H9 (cell line): ENCODE results near the gene MOB1B. TPM values are rescaled to one million over a fixed set of nuclear protein-coding genes. Genes with fewer than 3 reads are reported as not detected.

ENCODE experiments used
- DNase-seq: peaks from one replicate; pipeline ENCODE4 v3.0.0-alpha.2; 2017
- H2AFZ ChIP-seq: one replicate; pipeline ENCODE4 v1.6.1; 2013; ENCODE audit warnings: mild to moderate bottlenecking, low read length, control low read depth, moderate library complexity
- H2AK5ac ChIP-seq: 2 replicates; pipeline ENCODE4 v1.6.1; 2013; ENCODE audit warnings: low read length, control low read depth, mixed read lengths; ENCODE audit not compliant: insufficient read length
- H2BK120ac ChIP-seq: one replicate; pipeline ENCODE4 v1.6.1; 2013; ENCODE audit warnings: low read depth, mild to moderate bottlenecking, low read length, control low read depth, inconsistent platforms; ENCODE audit not compliant: poor library complexity, severe bottlenecking
- H2BK12ac ChIP-seq: 2 replicates; pipeline ENCODE4 v1.6.1; 2013; ENCODE audit warnings: low read length, control low read depth, mixed read lengths, low read depth; ENCODE audit not compliant: insufficient read length
- H2BK15ac ChIP-seq: 2 replicates; pipeline ENCODE4 v1.6.1; 2013; ENCODE audit warnings: low read depth, low read length, control low read depth
- H2BK20ac ChIP-seq: one replicate; pipeline ENCODE4 v1.6.1; 2013; ENCODE audit warnings: low read depth, mild to moderate bottlenecking, low read length, control low read depth, inconsistent platforms; ENCODE audit not compliant: poor library complexity, severe bottlenecking
- H2BK5ac ChIP-seq: 2 replicates; pipeline ENCODE4 v1.6.1; 2013; ENCODE audit warnings: low read length, control low read depth, mixed read lengths; ENCODE audit not compliant: insufficient read length
- H3K14ac ChIP-seq: 2 replicates; pipeline ENCODE4 v1.6.1; 2013; ENCODE audit warnings: low read length, control low read depth; ENCODE audit not compliant: insufficient read depth
- H3K18ac ChIP-seq: 2 replicates; pipeline ENCODE4 v1.6.1; 2013; ENCODE audit warnings: low read depth, mild to moderate bottlenecking, mixed read lengths, low read length, control low read depth; ENCODE audit not compliant: insufficient read length
- H3K23ac ChIP-seq: 2 replicates; pipeline ENCODE4 v1.6.1; 2013; ENCODE audit warnings: low read length, control low read depth, mixed read lengths, low read depth; ENCODE audit not compliant: insufficient read length
- H3K23me2 ChIP-seq: 2 replicates; pipeline ENCODE4 v1.6.1; 2013; ENCODE audit warnings: low read depth, mild to moderate bottlenecking, mixed read lengths, low read length, control low read depth; ENCODE audit not compliant: insufficient read length, poor library complexity, severe bottlenecking
- H3K27ac ChIP-seq: 2 replicates; pipeline ENCODE4 v1.5.1; 2013; ENCODE audit warnings: low read length, control low read depth, mixed read lengths, low read depth; ENCODE audit not compliant: insufficient read length
- H3K27me3 ChIP-seq: 2 replicates; pipeline ENCODE4 v1.6.1; 2013; ENCODE audit warnings: low read length, control low read depth, inconsistent platforms; ENCODE audit not compliant: insufficient read depth
- H3K4ac ChIP-seq: 2 replicates; pipeline ENCODE4 v1.6.1; 2013; ENCODE audit warnings: low read depth, mild to moderate bottlenecking, control low read depth, inconsistent platforms, low read length, moderate library complexity
- H3K4me1 ChIP-seq: 2 replicates; pipeline ENCODE4 v1.6.1; 2013; ENCODE audit warnings: low read length, control low read depth, inconsistent platforms; ENCODE audit not compliant: insufficient read depth
- H3K4me2 ChIP-seq: 2 replicates; pipeline ENCODE4 v1.6.1; 2013; ENCODE audit warnings: low read length, control low read depth, mixed read lengths; ENCODE audit not compliant: insufficient read length, insufficient read depth
- H3K56ac ChIP-seq: 2 replicates; pipeline ENCODE4 v1.6.1; 2013; ENCODE audit warnings: low read depth, mild to moderate bottlenecking, mixed read lengths, low read length, control low read depth; ENCODE audit not compliant: insufficient read length
- H3K79me1 ChIP-seq: 2 replicates; pipeline ENCODE4 v1.6.1; 2013; ENCODE audit warnings: low read depth, mild to moderate bottlenecking, moderate library complexity, low read length, control low read depth, inconsistent platforms; ENCODE audit not compliant: insufficient read depth, poor library complexity, severe bottlenecking
- H3K79me2 ChIP-seq: 2 replicates; pipeline ENCODE4 v1.6.1; 2013; ENCODE audit warnings: low read length, control low read depth, inconsistent platforms; ENCODE audit not compliant: insufficient read depth
- H3K9ac ChIP-seq: 2 replicates; pipeline ENCODE4 v1.6.1; 2013; ENCODE audit warnings: low read length, control low read depth, mixed read lengths; ENCODE audit not compliant: insufficient read length; ENCODE audit errors: extremely low read depth
- H3K9me3 ChIP-seq: one replicate; pipeline ENCODE4 v1.6.1; 2013; ENCODE audit warnings: low read depth, low read length, inconsistent platforms; ENCODE audit not compliant: control insufficient read depth
- H3T11ph ChIP-seq: one replicate; pipeline ENCODE4 v1.6.1; 2013; ENCODE audit warnings: mild to moderate bottlenecking, low read length, control low read depth, inconsistent platforms
- H4K20me1 ChIP-seq: one replicate; pipeline ENCODE4 v1.6.1; 2013; ENCODE audit not compliant: control insufficient read depth, insufficient read length, insufficient read depth
- H4K5ac ChIP-seq: 2 replicates; pipeline ENCODE4 v1.6.1; 2013; ENCODE audit warnings: low read depth, mild to moderate bottlenecking, mixed read lengths, low read length, control low read depth; ENCODE audit not compliant: insufficient read length
- H4K8ac ChIP-seq: replicated peaks from 2 replicates; pipeline ENCODE4 v1.6.1; 2013; ENCODE audit warnings: low read length, control low read depth, mixed read lengths, low read depth; ENCODE audit not compliant: insufficient read length
- H4K91ac ChIP-seq: 2 replicates; pipeline ENCODE4 v1.6.1; 2013; ENCODE audit warnings: low read depth, mild to moderate bottlenecking, moderate library complexity, mixed read lengths, low read length, control low read depth; ENCODE audit not compliant: insufficient read length
- H3K27ac Mint-ChIP-seq, 3 experiments: 2 replicates in 2 of 3; 3 replicates in 1 of 3; pipeline ENCODE4 v1.8.0; 2020 to 2021; ENCODE audit warnings: mixed read lengths in 3 of 3, mild to moderate bottlenecking in 1 of 3, moderate library complexity in 1 of 3
- H3K27me3 Mint-ChIP-seq: 2 replicates; pipeline ENCODE4 v1.8.0; 2021; ENCODE audit warnings: low read depth, mild to moderate bottlenecking, moderate library complexity, mixed read lengths
- H3K36me3 Mint-ChIP-seq, 3 experiments: 2 replicates in 2 of 3; 3 replicates in 1 of 3; pipeline ENCODE4 v1.8.0; 2020 to 2021; ENCODE audit warnings: low read depth in 3 of 3, mixed read lengths in 3 of 3; ENCODE audit not compliant: insufficient read depth in 1 of 3
- H3K4me1 Mint-ChIP-seq, 2 experiments: 2 replicates each; pipeline ENCODE4 v1.8.0; 2020; ENCODE audit warnings: mixed read lengths in 2 of 2
- H3K4me3 Mint-ChIP-seq, 2 experiments: 2 replicates in 1 of 2; 3 replicates in 1 of 2; pipeline ENCODE4 v1.8.0; 2020 to 2021; ENCODE audit warnings: mild to moderate bottlenecking in 2 of 2, mixed read lengths in 2 of 2, moderate library complexity in 1 of 2
- H3K9me3 Mint-ChIP-seq, 2 experiments: 2 replicates in 1 of 2; 3 replicates in 1 of 2; pipeline ENCODE4 v1.8.0; 2020; ENCODE audit warnings: mild to moderate bottlenecking in 2 of 2, mixed read lengths in 2 of 2, moderate library complexity in 1 of 2
- CTCF ChIP-seq: fragments of 200-600 bp; sonication (generic); conservative IDR thresholded peaks from 3 replicates; pipeline ENCODE4 v1.8.0; 2021; ENCODE audit warnings: antibody characterized with exemption, mild to moderate bottlenecking
- WGBS: extraction: QIAGEN DNeasy Blood & Tissue Kit; methylation state at CpG from one replicate; pipeline ENCODE4 v1.1.7; 2013; ENCODE audit warnings: missing lambda C conversion rate, low lambda C conversion rate, mixed read lengths; ENCODE audit not compliant: insufficient read length; ENCODE audit errors: extremely low coverage; 5-methylcytosine and 5-hydroxymethylcytosine counted together
- total RNA-seq: library from RNA; stranded (reverse); gene quantifications from 2 replicates; pipeline ENCODE4 v1.2.1, GENCODE V29; 2021

The MOB1B gene
- total RNA-seq, 1 experiment from 2014 or later: 30.3 TPM

DNA sequence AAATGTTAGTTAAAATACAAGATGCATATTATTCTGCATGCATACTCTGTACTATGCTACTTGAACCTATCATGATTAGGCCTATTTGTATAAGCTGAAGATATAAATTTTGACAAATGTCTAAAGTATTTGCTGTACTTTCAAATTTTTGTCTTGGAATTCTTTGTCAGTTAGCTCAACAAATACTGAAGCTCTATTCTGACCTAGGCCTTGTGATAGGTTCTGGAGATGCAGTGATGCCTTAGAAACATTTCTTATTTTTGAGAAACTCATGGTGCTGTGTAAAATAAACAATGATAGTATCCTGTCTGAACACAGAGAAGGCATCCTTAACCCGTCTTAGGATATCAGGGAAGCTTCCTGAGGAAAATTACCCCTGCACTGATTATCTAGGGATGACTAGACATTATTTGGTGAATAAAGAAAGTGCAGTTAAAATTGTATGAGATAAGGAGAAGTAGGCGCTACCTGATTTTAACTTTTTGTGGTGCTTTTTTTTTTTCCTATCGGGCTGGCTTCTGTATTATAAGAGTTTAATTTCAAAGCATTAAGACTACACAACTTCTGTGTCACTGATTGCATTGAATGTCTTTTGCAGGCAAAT is 43.4 kb downstream of the MOB1B start:
- no peak overlapping the region for H3K18ac ChIP-seq
- H3K27ac Mint-ChIP-seq: peak overlapping the region in 1 of 3 experiments; percentile 66; a peak in 2 of 7 replicates
- H3K27ac ChIP-seq: no peak overlapping the region

More for the DNA sequence above, 43.4 kb downstream of the MOB1B start:
- Histone ChIP-seq H3K4ac (no peak overlapping the region), H2AK5ac (no peak overlapping the region), H3K56ac (no peak overlapping the region), H2AFZ (no peak overlapping the region), H3K23ac (no peak overlapping the region), H3K9me3 (no peaks in the 10 kb centered on the region), H3T11ph (no peak overlapping the region), H3K9ac (no peak overlapping the region), H4K8ac (no peak overlapping the region), H3K23me2 (no peaks in the 10 kb centered on the region), H2BK15ac (no peak overlapping the region), H3K79me1 (no peaks in the 10 kb centered on the region), H2BK12ac (no peak overlapping the region), H2BK5ac (no peak overlapping the region), H4K91ac (no peak overlapping the region), H3K14ac (no peak overlapping the region), H4K5ac (no peak overlapping the region), H3K27me3 (no peaks in the 10 kb centered on the region), H3K4me1 (no peaks in the 10 kb centered on the region; the same call in 1 of the 2 replicates), H3K79me2 (peaks cover 2% of the 10 kb centered on the region; the same call in 1 of the 2 replicates), H2BK20ac (no peak overlapping the region), H4K20me1 (no peaks in the 10 kb centered on the region), H3K4me2 (no peak overlapping the region), H2BK120ac (no peak overlapping the region)
- Mint-ChIP-seq H3K9me3 (no peaks in the 10 kb centered on the region), H3K4me1 (peaks cover 30 to 34% of the 10 kb centered on the region in 2 experiments), H3K4me3 (no peak overlapping the region), H3K27me3 (no peaks in the 10 kb centered on the region), H3K36me3 (peaks cover 2 to 4% (median 3%) of the 10 kb centered on the region in 3 experiments; a peak in 5 of 7 replicates)
- no peak for DNase-seq
- TF ChIP-seq CTCF: no peak
- no CpG with 5 or more reads among the region's 3 CpGs for WGBS
